Central memory CD4-positive, alpha-beta T cell (primary cell): ENCODE data around the gene CLSTN1.

Experiments
- DNase-seq: peaks from one replicate; pipeline ENCODE4 v3.0.0; 2022
- total RNA-seq, 3 experiments: gene quantifications; one replicate each; lab custom pipeline; 2026; lab: John Stamatoyannopoulos, UW

Gene CLSTN1
- total RNA-seq = 57.1 to 156 (median 136) reads per million in 3 experiments

- peak; percentile 81 for DNase-seq
Observed at GRCh38 chr1:9823943-9824701, at the start of gene CLSTN1. CLSTN1 (minus strand) TSS chr1:9823965; CDS start chr1:9823733, 232 bp downstream.

- DNase-seq = no peak
Observed at GRCh38 chr1:9873385-9873784, 49.6 kb upstream of the CLSTN1 start.

- no peak for DNase-seq
Observed at GRCh38 chr1:9872430-9873165, 48.8 kb upstream of the CLSTN1 start.

GRCh38 chr1:9871707-9872425 lies 48.1 kb upstream of the CLSTN1 start:
- DNase-seq = no peak

GRCh38 chr1:9871021-9871420 lies 47.3 kb upstream of the CLSTN1 start:
- no peak for DNase-seq

- DNase-seq = no peak
Observed at GRCh38 chr1:9870572-9870971, 46.8 kb upstream of the CLSTN1 start.

- DNase-seq = no peak
Observed at GRCh38 chr1:9869831-9870251, 46.1 kb upstream of the CLSTN1 start.

- no peak for DNase-seq
Observed at GRCh38 chr1:9868244-9868590, 44.5 kb upstream of the CLSTN1 start.

GRCh38 chr1:9867408-9868243 lies 43.9 kb upstream of the CLSTN1 start:
- DNase-seq = peak; percentile 77

GRCh38 chr1:9866836-9867235 lies 43.1 kb upstream of the CLSTN1 start:
- DNase-seq = no peak

GRCh38 chr1:9865724-9866123 lies 42.0 kb upstream of the CLSTN1 start:
- no peak for DNase-seq

- DNase-seq = no peak
Observed at GRCh38 chr1:9863371-9863770, 39.6 kb upstream of the CLSTN1 start.

GRCh38 chr1:9861360-9861759 lies 37.6 kb upstream of the CLSTN1 start:
- DNase-seq = no peak

- no peak for DNase-seq
Observed at GRCh38 chr1:9860887-9861286, 37.1 kb upstream of the CLSTN1 start.

GRCh38 chr1:9859281-9860014 lies 35.7 kb upstream of the CLSTN1 start:
- no peak for DNase-seq

GRCh38 chr1:9858293-9859035 lies 34.7 kb upstream of the CLSTN1 start:
- no peak for DNase-seq

GRCh38 chr1:9855186-9855585 lies 31.4 kb upstream of the CLSTN1 start:
- no peak for DNase-seq

- DNase-seq = no peak
Observed at GRCh38 chr1:9853249-9853595, 29.5 kb upstream of the CLSTN1 start.

- no peak for DNase-seq
Observed at GRCh38 chr1:9852410-9853248, 28.9 kb upstream of the CLSTN1 start.

GRCh38 chr1:9852004-9852403 lies 28.2 kb upstream of the CLSTN1 start:
- DNase-seq = no peak
